ENCODE results near the gene DNAH10.

DNAH10 gene

DNA sequence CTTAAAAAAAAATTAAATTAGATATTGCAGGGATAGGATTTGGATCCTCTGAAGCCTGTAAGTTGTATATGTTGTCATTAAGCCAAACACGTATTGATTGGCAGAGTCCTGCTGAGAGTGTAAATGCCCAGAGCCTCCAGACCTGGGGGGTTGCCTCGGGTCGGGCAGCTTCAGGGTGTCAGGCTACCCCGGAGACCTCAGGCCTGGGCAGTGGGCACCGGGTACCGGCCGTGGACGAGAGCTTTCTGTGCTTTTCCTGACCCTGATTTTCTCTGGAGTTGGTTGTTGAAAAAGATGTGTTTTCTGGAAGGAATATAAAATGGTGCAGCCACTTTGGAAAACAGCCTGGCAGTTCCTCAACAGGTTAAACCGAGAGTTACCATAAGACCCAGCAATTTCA is 96.1 kb downstream of the DNAH10 start:
- in situ Hi-C loops (cut with MboI; ENCODE audit: low sequenced_read_pairs, unreplicated experiment): no loop called here
- TF ChIP-seq, protein P1, sequence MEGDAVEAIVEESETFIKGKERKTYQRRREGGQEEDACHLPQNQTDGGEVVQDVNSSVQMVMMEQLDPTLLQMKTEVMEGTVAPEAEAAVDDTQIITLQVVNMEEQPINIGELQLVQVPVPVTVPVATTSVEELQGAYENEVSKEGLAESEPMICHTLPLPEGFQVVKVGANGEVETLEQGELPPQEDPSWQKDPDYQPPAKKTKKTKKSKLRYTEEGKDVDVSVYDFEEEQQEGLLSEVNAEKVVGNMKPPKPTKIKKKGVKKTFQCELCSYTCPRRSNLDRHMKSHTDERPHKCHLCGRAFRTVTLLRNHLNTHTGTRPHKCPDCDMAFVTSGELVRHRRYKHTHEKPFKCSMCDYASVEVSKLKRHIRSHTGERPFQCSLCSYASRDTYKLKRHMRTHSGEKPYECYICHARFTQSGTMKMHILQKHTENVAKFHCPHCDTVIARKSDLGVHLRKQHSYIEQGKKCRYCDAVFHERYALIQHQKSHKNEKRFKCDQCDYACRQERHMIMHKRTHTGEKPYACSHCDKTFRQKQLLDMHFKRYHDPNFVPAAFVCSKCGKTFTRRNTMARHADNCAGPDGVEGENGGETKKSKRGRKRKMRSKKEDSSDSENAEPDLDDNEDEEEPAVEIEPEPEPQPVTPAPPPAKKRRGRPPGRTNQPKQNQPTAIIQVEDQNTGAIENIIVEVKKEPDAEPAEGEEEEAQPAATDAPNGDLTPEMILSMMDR (IDR thresholded peaks at IDR 0.05; ENCODE audit: borderline replicate concordance, control extremely low read depth, extremely low read depth, insufficient read depth, missing control alignments): no peak
- no peak for DNase-seq (ENCODE audit: low spot score)

DNA sequence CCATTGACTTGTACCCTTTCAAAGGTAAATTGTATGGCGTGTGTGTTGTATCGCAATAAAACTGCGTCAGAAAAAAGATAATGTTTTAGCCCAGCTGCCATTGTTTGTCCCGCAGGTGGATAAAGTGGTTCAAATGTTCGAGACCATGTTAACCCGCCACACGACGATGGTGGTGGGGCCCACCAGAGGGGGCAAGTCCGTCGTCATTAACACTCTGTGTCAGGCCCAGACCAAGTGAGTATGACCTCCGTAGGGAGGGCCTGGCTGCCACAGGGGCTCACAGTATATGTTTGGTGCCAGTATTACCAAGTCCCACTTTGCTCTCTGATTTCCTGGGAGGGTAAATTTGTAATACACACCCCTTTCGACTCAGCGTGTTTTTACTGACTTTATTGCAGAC is 96.9 kb downstream of the DNAH10 start:
- TF ChIP-seq, protein P1 (IDR thresholded peaks at IDR 0.05; ENCODE audit: borderline replicate concordance, control extremely low read depth, extremely low read depth, insufficient read depth, missing control alignments): no peak
- in situ Hi-C loops (cut with MboI; ENCODE audit: low sequenced_read_pairs, unreplicated experiment): no loop called here
- no peak for DNase-seq (ENCODE audit: low spot score)

DNA sequence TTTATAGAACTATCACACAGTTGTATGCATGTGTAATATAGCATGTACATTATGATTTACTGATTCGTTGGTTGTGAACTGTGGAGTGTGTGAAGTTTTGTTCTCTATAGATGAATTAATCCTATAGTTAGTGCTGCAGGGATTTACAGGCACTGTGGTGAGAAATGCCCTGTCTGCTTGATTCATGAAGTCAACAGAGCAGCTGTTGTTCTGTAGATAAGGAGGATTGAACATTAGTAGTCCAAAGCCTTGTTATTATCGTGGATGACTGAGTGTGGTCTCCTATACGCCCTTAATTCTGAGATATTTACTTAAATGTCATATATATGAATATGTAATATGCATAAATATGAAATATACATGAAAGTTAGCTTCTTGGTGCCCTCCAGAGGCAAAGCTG is 98.3 kb downstream of the DNAH10 start:
- in situ Hi-C loops (cut with MboI; ENCODE audit: low sequenced_read_pairs, unreplicated experiment): no loop called here
- DNase-seq (ENCODE audit: low spot score): no peak
- TF ChIP-seq, protein P1 (IDR thresholded peaks at IDR 0.05; ENCODE audit: borderline replicate concordance, control extremely low read depth, extremely low read depth, insufficient read depth, missing control alignments): no peak

DNA sequence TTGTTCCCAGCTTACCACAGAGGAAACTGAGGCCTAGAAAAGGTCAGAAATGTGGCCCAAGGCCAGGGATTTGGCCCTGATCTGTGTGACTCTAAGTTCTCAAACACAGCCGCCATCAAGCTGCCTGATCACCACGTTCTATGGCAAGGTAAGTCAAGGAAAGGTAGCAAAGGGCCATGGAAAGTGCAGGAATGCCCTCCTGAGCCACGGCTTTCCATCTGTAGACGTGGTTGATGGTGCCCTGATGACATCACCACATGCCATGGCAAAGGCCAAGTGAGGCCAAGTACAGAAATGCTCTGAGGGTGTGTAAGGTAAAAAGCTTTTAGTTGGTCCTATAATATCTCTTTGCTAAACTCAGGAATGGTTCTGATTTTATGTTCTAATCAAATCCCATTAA is 99.3 kb downstream of the DNAH10 start:
- TF ChIP-seq, protein P1 (IDR thresholded peaks at IDR 0.05; ENCODE audit: borderline replicate concordance, control extremely low read depth, extremely low read depth, insufficient read depth, missing control alignments): no peak
- in situ Hi-C loops (cut with MboI; ENCODE audit: low sequenced_read_pairs, unreplicated experiment): no loop called here
- no peak for DNase-seq (ENCODE audit: low spot score)

DNA sequence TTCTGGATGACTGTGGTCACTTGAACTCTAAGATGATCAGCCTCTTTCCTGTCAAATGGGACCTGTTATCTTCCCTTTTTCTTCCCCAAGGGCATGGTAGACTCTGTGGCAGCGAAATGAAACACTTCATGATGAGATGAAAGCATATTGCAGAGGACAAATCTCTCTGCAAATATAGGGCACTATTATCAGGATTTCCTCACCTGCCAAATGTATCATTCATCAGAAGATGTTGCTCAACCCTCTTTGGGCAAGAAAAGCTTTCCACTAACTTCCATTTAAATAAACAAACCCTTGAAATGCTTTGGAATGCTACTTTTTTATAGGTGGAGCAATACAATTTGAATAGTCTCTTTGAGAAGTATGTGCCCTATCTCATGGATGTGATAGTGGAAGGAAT is 105.0 kb downstream of the DNAH10 start:
- no peak for DNase-seq (ENCODE audit: low spot score)
- in situ Hi-C loops (cut with MboI; ENCODE audit: low sequenced_read_pairs, unreplicated experiment): no loop called here
- TF ChIP-seq, protein P1 (IDR thresholded peaks at IDR 0.05; ENCODE audit: borderline replicate concordance, control extremely low read depth, extremely low read depth, insufficient read depth, missing control alignments): no peak

DNA sequence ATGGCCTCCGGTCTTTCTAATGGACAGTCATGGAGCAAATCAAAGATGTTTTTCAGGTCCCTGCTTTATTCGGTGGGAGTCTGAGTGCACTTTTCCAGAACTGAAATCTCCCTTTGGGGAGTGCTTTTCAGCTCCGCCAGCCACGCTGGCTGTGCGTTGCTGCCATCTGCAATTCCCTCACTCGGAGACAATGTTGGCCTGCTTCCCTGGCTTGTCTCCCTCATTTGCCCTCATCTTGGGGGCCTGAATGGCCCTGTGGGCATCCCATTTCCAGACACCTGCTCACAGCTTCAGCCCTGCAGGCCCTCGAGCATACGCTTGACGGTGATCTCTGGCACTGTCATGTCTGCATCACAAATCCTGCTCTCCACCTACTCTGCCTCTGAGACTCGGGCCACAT is 106.7 kb downstream of the DNAH10 start:
- in situ Hi-C loops (cut with MboI; ENCODE audit: low sequenced_read_pairs, unreplicated experiment): no loop called here
- no peak for DNase-seq (ENCODE audit: low spot score)
- TF ChIP-seq, protein P1 (IDR thresholded peaks at IDR 0.05; ENCODE audit: borderline replicate concordance, control extremely low read depth, extremely low read depth, insufficient read depth, missing control alignments): no peak

DNA sequence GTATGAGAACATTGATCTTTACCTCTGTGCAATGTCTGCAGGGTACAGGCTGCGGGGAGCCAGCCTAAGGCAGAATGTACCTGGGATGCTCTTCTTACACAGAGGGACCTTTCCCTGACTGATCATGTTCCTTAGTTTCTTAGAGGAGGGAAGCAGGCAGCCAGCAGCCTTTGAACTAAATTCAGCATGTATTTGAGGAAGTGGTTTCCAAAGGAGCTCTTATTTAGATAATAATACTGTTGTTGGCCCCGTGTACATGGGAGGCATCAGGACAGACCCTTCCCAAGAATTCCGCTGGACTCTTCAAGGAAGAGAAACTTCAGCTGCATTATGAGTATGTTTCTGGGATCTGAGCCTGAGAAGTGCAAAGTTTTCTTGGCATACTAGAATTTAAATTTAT is 111.7 kb downstream of the DNAH10 start:
- TF ChIP-seq, protein P1 (IDR thresholded peaks at IDR 0.05; ENCODE audit: borderline replicate concordance, control extremely low read depth, extremely low read depth, insufficient read depth, missing control alignments): no peak
- DNase-seq (ENCODE audit: low spot score): no peak
- in situ Hi-C loops (cut with MboI; ENCODE audit: low sequenced_read_pairs, unreplicated experiment): no loop called here

All from GM13976 (cell line).